LHCN-M2 (cell line): ENCODE measurements around the gene VSIR. TPM values are rescaled to one million over a fixed set of nuclear protein-coding genes. Genes with fewer than 3 reads are reported as not detected.

Experiments used
- DNase-seq: peaks from one replicate; pipeline ENCODE4 v3.0.0-alpha.2; 2012; ENCODE audit warnings: low read depth
- polyA plus RNA-seq: library from polyadenylated mRNA; unstranded; fragments of >200 nt; gene quantifications from one replicate; pipeline ENCODE4 v1.2.1, GENCODE V29; 2012; ENCODE audit warnings: missing spikeins
- total RNA-seq: library from RNA; depleted of rRNA; stranded (reverse); fragments of >200 nt; gene quantifications from 2 replicates; pipeline ENCODE4 v1.2.3, GENCODE V29; 2014; rRNA removed

VSIR gene
- total RNA-seq = 3.5 and 18.6 TPM in 2 replicates
- 36.4 TPM for polyA plus RNA-seq

DNA sequence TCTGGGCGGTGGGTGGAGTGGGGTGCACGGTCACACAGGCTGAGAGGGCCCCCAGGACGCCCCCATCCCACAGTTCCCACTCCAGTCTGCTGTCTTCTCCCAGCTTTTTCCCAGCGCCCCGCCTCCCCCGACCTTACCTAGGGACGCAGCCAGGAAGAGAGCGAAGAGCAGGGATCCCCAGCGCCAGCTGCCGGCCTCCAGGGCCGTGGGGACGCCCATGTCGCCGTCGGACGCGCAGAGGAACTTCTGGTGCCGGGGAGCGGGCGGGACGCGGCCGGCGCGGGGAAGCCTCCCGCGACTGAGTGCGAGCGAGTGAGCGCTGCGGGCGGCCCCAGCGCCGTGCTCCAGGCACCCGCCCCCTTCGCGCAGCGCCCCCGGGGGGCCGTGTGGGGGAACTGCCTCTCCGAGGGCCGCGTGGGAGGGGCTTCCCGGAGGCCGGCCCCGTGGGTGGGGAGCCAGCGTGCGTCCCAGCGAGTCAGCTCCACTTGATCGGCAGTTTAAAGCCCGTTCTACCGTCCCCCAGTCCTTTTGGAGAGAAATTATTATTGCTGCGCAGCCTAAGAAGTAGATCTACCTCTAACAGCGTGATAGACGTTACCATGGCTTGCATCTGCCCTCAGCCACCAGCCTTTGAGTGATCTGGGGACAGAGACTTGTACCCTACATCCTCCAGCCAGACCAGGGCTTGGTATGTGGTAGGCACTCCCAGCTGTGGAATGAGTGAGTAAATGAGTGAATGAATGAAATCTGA lies at the start of gene VSIR:
Gene VSIR (minus strand): TSS at position 300 of the 751 bp plus-strand sequence. CDS start 81 bp downstream, at position 219.
- DNase-seq = peak; percentile 78

DNA sequence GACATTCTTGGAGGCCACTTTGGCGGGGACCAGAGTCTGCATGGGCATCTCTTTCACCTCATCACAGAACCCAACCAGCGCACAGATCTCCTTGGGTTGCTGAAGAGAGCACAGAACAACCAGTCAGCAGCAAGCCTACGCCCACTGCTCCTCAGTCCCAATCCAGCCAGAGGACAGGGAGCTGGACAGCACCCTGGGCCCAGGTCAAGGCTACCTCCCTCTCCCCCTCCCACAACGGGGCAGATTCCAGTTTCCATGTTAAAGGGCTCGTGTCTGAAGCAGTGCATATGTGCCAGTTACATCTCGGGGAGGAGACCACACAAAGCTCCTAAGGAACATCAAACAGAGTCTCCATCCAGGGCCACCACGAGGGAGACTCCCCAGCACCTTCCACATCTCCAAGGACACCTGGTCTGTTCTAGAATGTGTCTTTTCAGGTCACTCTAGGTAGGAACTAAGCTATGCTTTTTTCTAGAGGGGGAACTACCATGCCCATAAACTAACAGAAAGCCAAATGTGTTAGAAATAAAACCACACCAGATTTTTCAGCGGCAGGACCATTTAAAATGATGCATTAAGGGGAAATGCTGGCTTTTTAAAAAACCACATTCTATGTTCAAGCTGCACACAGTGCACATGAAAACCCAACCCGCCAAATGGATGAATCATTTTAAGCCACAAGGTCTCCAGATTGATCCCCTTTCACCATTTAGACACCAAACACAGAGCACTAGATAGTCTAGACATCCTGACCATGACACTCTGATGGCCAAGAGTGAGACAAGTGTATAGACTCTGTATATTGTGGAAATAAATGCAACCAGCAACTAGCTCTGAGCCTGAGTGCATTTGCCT lies 48.8 kb upstream of the VSIR start:
- DNase-seq = peak; percentile 68

DNA sequence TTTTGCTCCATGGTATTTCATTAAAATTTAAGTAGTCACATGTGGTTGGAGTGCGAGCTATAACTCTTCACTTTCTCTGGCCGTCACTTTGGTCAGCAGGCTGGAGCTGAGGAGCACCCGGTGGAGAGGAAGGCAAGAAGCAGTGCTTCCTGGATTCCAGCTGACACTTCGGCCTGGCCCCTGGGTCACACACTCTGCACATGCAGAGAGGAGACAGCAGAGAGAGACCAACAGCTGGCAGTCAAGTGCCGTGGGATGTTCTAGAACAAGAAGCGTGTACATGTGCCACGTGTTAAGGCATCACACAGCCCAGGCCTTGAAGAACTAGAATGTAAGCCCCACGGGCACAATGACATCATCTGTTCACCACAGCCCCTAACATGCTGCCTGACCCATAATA lies 47.6 kb upstream of the VSIR start:
- DNase-seq = no peak

DNA sequence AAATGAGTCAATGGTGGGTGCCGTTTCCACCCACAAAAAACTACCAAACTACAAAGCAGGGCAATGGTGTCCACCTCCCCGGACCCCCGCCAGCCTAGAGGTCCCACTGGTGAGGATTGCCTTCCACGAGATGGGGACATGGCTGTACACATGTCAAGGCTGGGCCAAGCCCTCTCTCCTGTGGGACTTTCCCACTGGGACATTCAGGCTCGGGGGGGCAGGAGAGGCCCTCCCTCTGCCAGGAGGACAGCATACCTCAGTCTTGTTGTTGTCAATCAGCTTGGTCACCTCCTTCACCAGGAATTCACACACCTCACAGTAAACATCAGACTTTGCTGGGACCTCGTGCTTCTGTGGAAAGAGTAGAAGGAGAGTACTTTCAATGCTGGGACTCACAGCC lies 46.7 kb upstream of the VSIR start:
- DNase-seq = no peak

DNA sequence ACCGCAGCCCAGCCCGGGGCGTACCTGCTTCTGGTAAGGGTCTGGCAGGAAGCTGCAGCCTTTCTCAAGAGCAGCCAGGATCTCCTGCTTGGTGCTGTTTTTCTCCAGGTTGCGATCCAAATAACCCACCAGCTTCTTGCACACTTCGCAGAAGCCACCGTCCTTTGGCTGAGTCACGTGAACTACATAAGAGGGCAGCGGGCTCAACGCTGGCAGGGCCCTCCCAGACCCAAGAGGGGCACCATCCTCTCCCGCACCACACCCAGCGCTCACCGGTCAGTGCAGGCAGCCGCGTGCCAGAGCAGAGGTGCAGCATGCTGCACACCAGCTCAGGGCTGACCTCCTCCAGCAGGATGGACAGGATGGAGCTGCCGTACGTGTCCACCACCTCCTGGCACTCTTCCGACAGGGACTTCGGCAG lies 46.1 kb upstream of the VSIR start:
- DNase-seq = no peak

DNA sequence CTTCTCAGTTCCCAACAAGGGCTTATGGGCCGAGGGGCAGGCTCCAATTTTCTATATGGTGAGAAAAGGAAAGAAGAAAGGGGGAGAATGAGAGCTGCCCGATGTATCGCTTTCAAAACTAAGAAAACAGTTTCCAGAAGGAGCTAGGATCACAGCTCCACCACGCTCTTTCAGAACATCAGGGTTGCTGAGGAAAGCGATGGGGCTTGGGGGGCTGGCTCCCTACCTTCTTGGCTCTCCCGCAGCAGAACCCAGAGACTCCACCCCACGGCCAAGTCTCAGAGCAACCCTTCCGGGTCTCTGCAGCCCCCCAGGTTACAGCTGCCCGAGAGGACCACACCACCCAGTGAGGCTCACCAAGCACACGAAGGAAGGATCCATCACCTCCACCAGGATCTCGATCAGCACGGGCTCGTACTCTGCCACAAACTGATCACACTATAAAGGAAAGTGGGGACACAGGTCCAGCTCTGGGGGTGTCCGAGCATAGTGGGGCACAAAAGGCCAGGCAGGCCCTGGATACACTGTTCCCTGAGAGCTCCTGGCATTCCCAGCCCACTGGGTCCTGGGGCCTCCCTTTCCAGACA lies 45.4 kb upstream of the VSIR start:
- DNase-seq = no peak

DNA sequence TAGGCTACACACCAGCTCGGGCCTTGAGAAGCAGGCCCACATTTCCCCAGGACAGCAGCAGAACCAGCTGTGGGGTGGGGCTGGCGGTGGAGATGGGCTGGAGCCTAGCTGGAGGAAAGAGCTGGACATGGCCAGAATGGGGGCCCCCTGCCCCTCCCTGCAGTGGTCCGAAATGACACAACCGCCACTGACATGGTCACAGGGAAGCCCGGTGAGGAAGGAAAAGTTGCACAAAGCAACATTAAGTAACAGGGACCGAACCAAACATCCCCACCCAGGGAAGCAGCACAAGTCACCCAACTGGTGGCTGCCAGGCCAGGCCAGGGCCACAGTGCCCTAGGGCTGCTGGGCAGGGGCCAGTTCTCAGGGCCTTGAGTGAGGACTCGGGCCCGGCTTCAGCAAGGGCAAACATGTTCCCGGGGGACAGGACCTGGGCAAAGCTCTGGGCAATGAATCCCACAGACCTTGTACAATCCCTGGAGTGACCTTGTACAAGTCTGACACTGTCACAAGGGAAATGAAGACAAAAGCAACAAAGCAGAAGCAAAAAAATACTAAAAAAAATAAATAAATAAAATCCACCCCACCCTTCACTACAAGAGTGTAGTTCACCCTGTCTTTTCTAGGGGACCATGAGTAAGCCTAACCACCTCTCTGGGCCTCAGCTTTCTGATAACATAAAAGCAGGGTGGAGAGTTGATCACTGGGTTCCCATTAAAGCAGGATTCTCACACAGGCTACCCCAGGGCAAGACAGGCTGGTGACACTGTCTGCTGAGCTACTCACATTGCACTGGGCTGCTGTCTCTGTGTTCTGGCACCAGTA lies 44.7 kb upstream of the VSIR start:
- DNase-seq = no peak

DNA sequence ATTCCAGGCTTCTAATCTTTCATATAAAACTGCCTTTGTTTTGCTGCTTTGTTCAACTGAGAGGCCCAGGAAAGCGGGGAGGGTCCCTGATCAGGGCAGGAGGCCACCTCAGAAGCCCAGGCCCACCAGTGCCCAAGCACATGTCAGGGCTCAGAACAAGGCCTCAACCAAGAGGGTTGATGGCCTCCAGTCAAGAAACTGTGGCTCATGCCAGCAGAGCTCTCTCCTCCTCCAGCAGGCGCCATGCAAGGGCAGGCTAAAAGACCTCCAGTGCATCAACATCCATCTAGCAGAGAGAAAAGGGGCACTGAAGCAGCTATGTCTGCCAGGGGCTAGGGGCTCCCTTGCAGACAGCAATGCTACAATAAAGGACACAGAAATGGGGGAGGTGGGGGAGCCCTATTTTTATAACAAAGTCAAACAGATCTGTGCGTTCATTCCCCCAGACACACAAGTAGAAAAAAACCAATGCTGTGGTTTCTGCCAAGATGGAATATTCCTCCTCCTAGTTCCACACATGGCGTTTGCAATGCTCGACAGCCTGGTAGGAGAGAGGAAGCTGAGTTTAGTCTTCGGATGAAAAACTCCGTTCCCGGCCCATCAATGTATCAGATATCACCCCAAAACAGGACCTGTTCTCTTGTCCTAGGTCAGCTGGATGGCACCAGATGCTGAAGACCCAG lies 43.8 kb upstream of the VSIR start:
- DNase-seq = no peak

DNA sequence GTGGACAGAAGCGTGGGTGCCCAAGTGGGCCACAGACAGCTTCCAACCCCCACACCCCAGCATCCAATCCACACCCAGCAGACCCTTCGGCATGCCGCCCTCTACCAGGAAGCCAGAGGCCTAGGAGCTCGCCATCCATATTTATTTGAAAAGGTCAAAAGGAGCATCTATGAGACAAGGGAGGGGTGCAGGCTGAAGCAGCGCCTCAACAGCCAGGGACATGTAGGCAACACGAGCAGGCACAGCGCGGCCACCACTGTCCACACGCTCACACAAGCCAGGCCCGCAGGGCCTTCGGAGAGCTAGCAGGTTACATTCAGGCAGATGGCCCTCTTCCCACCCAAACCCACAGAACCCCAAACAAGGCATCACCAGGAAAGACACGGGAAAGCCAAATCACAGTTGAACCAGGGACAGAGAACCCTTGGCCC lies 43.1 kb upstream of the VSIR start:
- no peak for DNase-seq

DNA sequence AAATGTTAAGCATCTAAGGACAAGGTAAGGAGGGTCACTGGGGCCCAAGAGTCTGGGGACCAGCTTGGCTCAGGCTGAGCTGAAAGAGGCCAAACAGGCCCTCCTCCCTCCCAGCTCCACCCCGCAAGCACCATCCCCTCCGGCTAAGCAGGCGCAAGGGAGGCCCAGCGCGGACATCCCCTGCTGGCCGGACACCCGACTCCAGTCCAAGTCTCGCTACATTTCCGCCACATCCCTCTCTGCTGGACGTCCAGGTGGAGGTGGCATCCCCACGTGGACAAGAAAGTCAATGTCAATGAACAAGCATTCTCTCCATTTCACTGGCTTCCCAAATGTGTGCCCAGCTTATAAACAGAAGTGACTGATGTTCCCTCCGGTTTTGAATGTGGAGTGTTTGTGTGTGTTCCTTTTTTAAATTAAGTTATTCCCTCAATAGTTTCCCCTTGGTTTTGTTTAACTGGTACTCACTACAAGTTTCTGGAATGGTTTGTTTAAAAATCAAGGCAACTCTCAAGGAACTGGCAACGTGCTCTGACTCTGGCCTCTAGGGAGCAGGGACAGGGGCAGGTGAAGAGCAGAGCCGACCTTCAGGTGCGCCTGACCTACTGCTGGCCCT lies 42.3 kb upstream of the VSIR start:
- DNase-seq = no peak

DNA sequence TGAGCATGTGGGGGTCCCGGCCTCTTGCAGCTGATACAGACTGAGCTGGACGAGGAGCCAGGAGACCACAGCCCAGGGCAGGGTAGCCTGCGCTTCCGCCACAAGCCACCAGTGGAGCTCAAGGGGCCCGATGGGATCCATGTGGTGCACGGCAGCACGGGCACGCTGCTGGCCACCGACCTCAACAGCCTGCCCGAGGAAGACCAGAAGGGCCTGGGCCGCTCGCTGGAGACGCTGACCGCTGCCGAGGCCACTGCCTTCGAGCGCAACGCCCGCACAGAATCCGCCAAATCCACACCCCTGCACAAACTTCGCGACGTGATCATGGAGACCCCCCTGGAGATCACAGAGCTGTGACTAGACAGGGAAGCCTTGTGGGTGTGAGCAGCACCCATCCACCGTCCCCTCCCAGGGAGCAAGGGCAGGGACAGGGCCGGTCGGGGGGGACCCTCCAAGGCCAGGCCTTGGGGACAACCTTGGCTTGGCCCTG lies 41.6 kb upstream of the VSIR start:
- DNase-seq = no peak

DNA sequence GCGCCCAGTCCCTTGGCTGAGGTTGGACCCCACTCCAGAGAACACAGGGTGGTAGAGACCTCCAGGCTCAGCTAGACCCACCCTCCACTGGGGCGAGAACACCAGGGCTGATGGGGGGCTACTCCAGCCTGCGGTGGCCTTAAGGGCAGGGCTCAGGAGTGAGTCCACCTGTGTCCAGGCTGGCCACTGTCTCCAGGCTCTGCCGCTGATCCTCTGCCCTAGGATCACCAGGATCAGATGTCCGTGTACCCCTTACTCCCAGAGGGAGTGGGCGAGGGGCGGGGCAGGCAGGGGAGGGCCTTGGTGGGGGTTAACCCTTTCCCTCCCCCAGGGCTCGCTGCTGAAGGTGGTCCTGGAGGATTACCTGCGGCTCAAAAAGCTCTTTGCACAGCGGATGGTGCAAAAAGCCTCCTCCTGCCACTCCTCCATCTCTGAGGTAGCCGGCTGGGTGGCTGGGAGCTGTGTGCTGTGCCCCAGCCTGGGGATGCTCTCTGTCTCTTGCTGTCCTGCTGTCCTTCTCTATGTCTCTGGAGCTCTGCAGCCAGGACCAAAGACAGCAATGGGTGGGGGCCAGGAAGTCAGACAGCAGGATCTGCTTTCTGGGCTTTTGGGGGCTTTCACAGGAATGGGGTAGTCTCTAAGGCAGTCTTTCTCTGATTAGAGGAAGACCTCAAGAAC lies 39.7 kb upstream of the VSIR start:
- DNase-seq = no peak

DNA sequence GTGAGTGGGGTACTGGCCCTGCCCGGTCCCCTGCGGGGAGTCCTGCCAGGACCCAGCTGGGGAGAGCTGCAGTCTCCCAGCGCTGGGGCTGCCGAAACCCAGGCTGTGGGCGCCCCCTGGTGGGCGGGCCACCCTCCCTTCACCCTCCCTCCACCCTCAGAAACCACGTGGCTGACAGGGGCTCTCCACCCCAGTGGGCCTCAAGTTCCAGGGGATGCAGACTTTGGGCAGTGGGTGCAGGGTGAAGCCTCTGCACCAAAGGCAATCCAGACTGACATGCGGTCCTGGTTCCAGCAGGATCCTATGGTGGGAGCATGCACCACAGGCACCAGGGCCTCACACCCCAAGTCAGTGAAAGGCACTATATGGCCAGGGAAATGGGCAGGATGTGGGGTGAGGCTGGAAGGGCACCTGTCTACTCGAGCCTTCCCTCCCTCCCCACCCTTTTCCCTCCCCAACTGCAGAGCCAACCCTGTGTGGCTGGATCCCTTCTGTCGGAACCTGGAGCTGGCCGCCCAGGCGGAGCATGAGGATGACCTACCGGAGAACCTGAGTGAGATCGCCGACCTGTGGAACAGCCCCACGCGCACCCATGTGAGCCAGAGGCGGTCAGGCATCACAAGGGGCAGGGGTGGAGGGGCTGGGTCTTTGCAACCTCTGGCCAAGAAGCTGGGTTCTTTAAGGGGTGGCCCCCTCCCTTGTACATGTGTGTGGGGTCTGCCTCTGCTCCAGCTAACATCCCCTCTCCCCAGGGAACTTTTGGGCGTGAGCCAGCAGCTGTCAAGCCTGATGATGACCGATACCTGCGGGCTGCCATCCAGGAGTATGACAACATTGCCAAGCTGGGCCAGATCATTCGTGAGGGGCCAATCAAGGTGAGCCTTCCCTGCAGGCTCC lies 38.9 kb upstream of the VSIR start:
- DNase-seq = peak; percentile 36

DNA sequence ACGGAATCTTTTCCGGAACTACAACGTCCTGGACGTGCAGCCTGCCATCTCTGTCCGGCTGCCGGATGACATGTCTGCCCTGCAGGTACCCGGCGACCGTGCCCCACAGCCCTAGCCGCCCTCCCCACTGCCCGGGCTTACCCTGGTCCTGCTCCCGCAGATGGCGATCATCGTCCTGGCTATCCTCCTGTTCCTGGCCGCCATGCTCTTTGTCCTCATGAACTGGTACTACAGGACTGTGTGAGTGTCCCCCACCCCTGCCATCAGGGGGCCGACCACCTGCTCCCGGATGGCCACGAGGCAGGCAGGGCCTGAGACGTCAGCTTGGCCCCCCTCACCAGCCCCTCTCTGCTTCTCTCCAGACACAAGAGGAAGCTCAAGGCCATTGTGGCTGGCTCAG lies 38.0 kb upstream of the VSIR start:
- DNase-seq = no peak

DNA sequence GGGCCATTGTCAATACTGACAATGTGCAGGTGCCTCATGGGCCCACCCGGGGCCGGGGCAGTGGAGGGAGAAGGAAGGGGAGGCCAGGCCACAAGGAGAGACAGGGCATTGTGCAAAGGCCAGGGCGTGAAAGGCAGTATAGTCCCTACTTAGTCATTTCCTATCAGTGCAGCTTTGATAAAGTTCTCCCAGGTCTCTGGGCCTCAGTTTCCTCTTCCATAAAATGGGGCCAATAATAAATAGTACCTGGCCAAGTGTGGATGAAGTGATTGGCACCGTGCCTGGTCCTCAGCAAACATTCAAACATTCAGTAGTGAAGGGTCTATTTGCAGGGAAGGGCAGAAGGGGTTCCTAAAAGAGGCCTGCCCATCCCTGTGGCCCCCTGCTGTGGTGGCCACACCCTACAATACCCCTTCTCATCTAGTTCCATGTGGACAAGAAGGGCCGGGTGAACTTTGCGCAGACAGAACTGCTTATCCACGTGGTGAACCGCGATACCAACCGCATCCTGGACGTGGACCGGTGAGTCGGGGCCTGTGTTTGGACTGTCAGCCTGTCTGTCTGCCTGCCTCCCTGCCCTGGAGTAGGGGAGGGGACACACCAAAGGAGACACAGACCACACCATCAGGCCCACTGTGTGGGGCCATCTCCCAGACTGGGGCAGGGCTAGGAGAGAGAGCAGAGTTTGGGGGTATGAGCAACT lies 36.9 kb upstream of the VSIR start:
- DNase-seq = no peak

DNA sequence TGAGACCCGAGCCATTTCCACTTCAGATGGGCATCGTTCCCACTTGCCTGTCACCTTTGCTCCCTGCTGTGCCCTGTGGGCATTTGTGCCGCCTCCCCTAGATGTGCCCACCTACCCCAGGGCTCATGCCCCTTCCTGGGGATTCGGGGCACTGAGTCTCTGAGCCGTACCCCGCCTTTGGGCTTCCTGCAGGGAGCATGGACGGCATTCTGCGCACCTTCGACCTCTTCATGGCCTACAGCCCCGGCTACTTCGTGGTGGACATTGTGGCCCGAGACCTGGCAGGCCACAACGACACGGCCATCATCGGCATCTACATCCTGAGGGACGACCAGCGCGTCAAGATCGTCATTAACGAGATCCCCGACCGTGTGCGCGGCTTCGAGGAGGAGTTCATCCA lies 36.3 kb upstream of the VSIR start:
- no peak for DNase-seq

DNA sequence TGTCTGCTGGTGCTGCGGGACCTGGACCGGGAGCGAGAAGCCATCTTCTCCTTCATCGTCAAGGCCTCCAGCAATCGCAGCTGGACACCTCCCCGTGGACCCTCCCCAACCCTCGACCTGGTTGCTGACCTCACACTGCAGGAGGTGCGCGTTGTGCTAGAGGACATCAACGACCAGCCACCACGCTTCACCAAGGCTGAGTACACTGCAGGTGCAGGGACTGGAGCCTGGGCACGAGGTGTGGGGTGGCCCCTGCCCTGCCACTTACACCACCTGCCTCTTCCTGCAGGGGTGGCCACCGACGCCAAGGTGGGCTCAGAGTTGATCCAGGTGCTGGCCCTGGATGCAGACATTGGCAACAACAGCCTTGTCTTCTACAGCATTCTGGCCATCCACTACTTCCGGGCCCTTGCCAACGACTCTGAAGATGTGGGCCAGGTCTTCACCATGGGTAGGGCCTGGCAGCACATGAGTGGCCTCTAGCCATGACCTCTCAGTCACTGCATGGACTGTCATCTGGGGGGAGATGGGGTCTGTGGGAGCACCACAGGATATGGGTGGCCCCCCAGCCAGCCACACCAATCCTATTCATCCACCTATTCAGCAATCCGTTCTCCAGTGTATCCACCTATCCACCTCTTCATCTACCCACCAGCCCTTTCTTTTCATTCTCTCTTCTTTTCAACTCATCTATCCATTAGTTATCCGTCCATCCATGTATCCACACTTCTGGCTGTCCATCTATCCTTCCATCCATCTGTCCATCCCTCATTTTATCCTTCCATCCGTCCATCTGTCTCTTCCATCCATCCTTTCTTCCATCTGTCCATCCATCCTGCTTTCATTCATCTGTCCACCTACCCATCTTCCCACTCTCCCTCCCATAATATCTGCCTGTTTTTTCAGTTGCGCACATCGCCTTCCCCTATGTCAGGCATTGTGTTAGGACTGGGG lies 34.5 kb upstream of the VSIR start:
- no peak for DNase-seq
